AG09319 (cell line): ENCODE measurements around the gene ATP1B1.

Experiments
- DNase-seq: peaks from one replicate; pipeline ENCODE4 v3.0.0-alpha.2; 2010; ENCODE audit warnings: low read depth; ENCODE audit errors: extremely low read depth
- TF ChIP-seq, protein P1 (sequence below): IDR thresholded peaks from 2 replicates; pipeline ENCODE4 v1.5.1; 2011; ENCODE audit warnings: low read depth, mild to moderate bottlenecking, inconsistent platforms, low read length, moderate library complexity

The ATP1B1 gene

GRCh38 chr1:169086603-169087455 lies 19.7 kb upstream of the ATP1B1 start:
- TF ChIP-seq, protein P1, sequence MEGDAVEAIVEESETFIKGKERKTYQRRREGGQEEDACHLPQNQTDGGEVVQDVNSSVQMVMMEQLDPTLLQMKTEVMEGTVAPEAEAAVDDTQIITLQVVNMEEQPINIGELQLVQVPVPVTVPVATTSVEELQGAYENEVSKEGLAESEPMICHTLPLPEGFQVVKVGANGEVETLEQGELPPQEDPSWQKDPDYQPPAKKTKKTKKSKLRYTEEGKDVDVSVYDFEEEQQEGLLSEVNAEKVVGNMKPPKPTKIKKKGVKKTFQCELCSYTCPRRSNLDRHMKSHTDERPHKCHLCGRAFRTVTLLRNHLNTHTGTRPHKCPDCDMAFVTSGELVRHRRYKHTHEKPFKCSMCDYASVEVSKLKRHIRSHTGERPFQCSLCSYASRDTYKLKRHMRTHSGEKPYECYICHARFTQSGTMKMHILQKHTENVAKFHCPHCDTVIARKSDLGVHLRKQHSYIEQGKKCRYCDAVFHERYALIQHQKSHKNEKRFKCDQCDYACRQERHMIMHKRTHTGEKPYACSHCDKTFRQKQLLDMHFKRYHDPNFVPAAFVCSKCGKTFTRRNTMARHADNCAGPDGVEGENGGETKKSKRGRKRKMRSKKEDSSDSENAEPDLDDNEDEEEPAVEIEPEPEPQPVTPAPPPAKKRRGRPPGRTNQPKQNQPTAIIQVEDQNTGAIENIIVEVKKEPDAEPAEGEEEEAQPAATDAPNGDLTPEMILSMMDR, result no peak
- DNase-seq, result no peak

DNA sequence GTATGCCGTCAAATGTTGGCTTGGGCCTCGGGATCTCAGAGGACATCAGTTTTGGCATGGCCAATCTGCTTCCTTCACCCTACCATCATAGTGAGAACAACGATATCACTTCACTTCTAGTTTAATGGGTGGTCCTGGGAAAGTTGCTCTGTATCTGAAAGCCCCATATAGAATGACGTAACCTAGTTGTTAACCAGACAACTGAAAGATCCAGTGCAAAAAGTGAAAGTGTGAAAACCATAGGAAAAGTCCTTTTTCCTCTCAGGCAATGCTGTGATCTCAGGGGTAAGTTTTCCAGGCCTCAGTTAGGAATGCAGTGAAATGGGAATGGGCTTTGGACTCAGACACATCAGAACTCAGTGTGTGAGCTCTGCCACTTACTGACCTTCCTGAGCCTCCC lies 18.6 kb upstream of the ATP1B1 start:
- DNase-seq, result no peak
- TF ChIP-seq, protein P1, result no peak

- TF ChIP-seq, protein P1, result no peak
- DNase-seq, result no peak
Measured at GRCh38 chr1:169089776-169090175, 16.7 kb upstream of the ATP1B1 start.

DNA sequence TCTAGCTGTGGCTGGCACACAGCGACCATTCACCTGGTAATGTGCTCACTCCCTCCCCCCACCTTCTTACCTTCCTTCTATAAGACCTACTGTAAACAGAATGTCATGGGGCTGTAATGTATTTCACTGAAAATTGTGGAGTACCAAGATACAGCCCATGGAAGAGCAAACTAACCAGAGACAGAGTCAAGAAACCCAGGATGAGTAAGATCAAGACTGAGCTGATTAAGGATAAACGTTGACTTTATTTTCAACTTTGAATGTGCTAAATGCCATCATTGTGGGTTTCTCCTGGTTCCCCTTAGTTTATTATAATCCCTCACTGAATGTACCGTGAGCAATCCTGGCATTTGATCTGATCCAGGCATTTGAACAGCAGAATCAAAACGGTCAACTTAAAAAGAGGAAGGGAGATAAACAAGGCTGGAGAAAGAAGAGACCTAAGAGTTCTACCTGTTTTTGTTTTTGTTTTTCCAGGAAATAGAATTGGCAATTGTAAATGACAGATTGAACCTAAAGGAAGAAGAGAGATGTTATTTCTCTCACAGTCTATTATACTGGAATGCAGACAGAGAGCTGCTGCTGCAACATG lies 16.1 kb upstream of the ATP1B1 start:
- DNase-seq, result no peak
- TF ChIP-seq, protein P1, result no peak

GRCh38 chr1:169090900-169091311 lies 15.6 kb upstream of the ATP1B1 start:
- TF ChIP-seq, protein P1, result no peak
- DNase-seq, result no peak

- DNase-seq, result no peak
- TF ChIP-seq, protein P1, result no peak
Measured at GRCh38 chr1:169091480-169091941, 15.0 kb upstream of the ATP1B1 start.

GRCh38 chr1:169092399-169092798 lies 14.1 kb upstream of the ATP1B1 start:
- TF ChIP-seq, protein P1, result no peak
- DNase-seq, result no peak
